ENCODE data around the gene BCR. TPM values are rescaled to one million over a fixed set of nuclear protein-coding genes. Genes with fewer than 3 reads are reported as not detected.

BCR gene
- total RNA-seq, 2 experiments from 2014 or later = 42.2 to 51.3 TPM

DNA sequence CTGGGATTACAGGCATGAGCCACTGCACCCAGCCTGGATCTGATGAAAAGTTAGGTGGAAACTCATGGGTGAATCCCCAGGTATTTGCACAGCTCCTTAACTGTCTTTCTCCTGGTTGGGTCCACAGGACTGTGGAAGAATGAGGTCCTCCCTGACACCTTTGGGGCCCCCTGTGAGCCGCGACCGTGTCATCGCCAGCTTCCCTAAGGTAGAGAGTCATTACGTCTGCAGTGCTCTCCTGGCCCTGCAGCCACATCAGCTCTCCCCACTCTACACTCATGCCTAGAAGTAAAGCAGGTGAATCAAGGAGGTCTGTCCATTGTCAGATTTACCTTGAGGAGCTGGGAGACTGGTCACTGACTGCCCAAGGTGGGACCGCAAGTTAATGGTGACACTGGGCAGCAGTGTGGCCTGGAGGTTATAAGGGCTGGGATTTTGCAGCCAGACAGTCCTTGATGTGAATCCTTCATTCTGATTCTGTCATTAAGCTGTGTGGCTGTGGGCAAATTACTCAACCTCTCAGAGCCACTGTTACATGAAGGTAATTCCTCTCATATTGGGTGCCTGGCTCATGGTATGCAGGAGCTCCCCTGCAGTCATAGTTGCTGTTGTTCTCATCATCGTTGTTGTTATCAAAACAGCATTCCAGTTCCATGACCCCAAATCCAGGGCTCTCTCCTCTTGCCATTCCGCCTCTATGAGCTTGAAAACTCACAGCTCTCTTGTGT, 33.7 kb upstream of the BCR start:
- ChIA-PET POLR2A (interaction anchor here (0.9 to 1.4 kb wide), 4 partner anchors 9 to 177 kb away, joined by 3 to 4 read pairs (median 3); no protein-coding TSS in a partner anchor), CTCF (ENCODE audit: unreplicated experiment) (no interaction called here)
- H2AFZ ChIP-seq (ENCODE audit: low read length) = no peak overlapping the region
- H3K9me2 ChIP-seq (ENCODE audit: insufficient read depth, low read length) = no peaks in the 10 kb centered on the region
- BruUV-seq (replicated peaks) = no TSS peak
- no peak for DNase-seq (ENCODE audit: low spot score)
- intact Hi-C loops (cut with micrococcal nuclease; ENCODE audit: unreplicated experiment) = no loop called here
- no peaks in the 10 kb centered on the region for H4K20me1 ChIP-seq (ENCODE audit: insufficient read depth, low read length)
- no peak overlapping the region for H3K27ac ChIP-seq (ENCODE audit: low read depth, low read length, poor library complexity, severe bottlenecking)
- H3K4me3 ChIP-seq (ENCODE audit: low read depth, low read length, poor library complexity, severe bottlenecking) = no peak overlapping the region
- H3K36me3 ChIP-seq (ENCODE audit: insufficient read depth, low read length) = no peaks in the 10 kb centered on the region
- H3K9me3 ChIP-seq (ENCODE audit: low read length) = no peaks in the 10 kb centered on the region
- TF ChIP-seq EZH2phosphoT487 (IDR thresholded peaks at IDR 0.05; ENCODE audit: borderline replicate concordance, low read depth, low read length) = no peak
- TF ChIP-seq, protein P1, sequence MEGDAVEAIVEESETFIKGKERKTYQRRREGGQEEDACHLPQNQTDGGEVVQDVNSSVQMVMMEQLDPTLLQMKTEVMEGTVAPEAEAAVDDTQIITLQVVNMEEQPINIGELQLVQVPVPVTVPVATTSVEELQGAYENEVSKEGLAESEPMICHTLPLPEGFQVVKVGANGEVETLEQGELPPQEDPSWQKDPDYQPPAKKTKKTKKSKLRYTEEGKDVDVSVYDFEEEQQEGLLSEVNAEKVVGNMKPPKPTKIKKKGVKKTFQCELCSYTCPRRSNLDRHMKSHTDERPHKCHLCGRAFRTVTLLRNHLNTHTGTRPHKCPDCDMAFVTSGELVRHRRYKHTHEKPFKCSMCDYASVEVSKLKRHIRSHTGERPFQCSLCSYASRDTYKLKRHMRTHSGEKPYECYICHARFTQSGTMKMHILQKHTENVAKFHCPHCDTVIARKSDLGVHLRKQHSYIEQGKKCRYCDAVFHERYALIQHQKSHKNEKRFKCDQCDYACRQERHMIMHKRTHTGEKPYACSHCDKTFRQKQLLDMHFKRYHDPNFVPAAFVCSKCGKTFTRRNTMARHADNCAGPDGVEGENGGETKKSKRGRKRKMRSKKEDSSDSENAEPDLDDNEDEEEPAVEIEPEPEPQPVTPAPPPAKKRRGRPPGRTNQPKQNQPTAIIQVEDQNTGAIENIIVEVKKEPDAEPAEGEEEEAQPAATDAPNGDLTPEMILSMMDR (conservative IDR thresholded peaks at IDR 0.05; ENCODE audit: low read length) = no peak
- H3K4me1 ChIP-seq (ENCODE audit: insufficient read depth, low read length, poor library complexity, severe bottlenecking) = peaks cover 48% of the 10 kb centered on the region
- no peaks in the 10 kb centered on the region for H3K79me2 ChIP-seq (ENCODE audit: insufficient read depth, low read depth, low read length)
- H3K4me2 ChIP-seq (ENCODE audit: low read length) = no peak overlapping the region

DNA sequence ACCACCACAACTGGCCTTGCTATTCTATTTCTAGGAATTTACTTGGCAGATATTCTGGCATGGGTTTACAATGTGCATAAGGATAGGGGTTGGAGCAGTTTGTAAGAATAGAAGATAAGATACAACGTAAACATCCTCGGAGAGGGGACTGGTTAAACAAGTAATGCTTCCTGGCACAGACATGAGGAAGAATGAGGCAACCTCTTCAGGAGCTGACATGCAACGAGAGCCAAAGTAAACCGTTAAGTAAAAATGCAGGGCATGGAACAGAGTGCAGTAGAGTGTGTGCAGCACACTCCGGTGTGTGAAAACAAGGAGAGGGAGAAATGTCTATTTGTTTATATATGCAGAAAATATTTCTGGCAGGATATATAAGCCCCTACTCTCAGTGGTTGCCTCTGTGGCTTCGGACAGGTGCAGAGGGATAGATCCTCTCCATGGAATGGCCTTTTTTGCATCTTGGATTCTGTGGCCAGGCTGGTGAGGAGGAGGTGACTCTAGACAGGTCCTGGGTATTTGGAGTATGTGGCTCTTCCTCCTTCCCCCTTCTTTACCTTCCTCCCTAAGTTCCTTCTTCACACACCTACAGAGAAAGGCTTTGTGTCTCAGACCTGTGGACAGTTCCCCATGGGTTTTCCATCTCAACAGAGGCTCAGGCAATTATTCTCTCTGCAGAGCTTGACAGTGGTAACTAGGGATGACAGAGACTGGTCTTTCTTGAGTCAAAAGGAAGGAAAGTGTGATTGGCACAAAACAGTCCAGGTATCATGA, 32.5 kb upstream of the BCR start:
- DNase-seq (ENCODE audit: low spot score) = no peak
- intact Hi-C loops (cut with micrococcal nuclease; ENCODE audit: unreplicated experiment) = no loop called here
- H2AFZ ChIP-seq (ENCODE audit: low read length) = no peak overlapping the region
- H3K9me3 ChIP-seq (ENCODE audit: low read length) = no peaks in the 10 kb centered on the region
- no peak overlapping the region for H3K4me2 ChIP-seq (ENCODE audit: low read length)
- H3K4me3 ChIP-seq (ENCODE audit: low read depth, low read length, poor library complexity, severe bottlenecking) = no peak overlapping the region
- BruUV-seq (replicated peaks) = no TSS peak
- no peaks in the 10 kb centered on the region for H3K79me2 ChIP-seq (ENCODE audit: insufficient read depth, low read depth, low read length)
- peaks cover 51% of the 10 kb centered on the region for H3K4me1 ChIP-seq (ENCODE audit: insufficient read depth, low read length, poor library complexity, severe bottlenecking)
- no peak for TF ChIP-seq EZH2phosphoT487 (IDR thresholded peaks at IDR 0.05; ENCODE audit: borderline replicate concordance, low read depth, low read length)
- TF ChIP-seq, protein P1 (conservative IDR thresholded peaks at IDR 0.05; ENCODE audit: low read length) = no peak
- ChIA-PET POLR2A (no interaction called here), CTCF (ENCODE audit: unreplicated experiment) (no interaction called here)
- no peak overlapping the region for H3K27ac ChIP-seq (ENCODE audit: low read depth, low read length, poor library complexity, severe bottlenecking)
- H4K20me1 ChIP-seq (ENCODE audit: insufficient read depth, low read length) = no peaks in the 10 kb centered on the region
- no peaks in the 10 kb centered on the region for H3K36me3 ChIP-seq (ENCODE audit: insufficient read depth, low read length)
- no peaks in the 10 kb centered on the region for H3K9me2 ChIP-seq (ENCODE audit: insufficient read depth, low read length)
